Adipocyte (in vitro differentiated cells): ENCODE measurements around the gene SOD3.
A peak's percentile ranks its signal among the peaks of the same experiment; 100 is the strongest.

Experiments used
- DNase-seq: peaks from one replicate; pipeline ENCODE4 v3.0.0-alpha.2; 2015; ENCODE audit warnings: low read depth
- H3K27me3 ChIP-seq: replicated peaks from 2 replicates; pipeline ENCODE4 v1.7.0; 2013; ENCODE audit warnings: mild to moderate bottlenecking, low read length, moderate library complexity; ENCODE audit not compliant: control insufficient read depth, insufficient read depth
- H3K36me3 ChIP-seq: 2 replicates; pipeline ENCODE4 v1.7.0; 2013; ENCODE audit warnings: low read length, mild to moderate bottlenecking, moderate library complexity; ENCODE audit not compliant: control insufficient read depth, insufficient read depth, severe bottlenecking
- H3K4me1 ChIP-seq: 2 replicates; pipeline ENCODE4 v1.7.0; 2013; ENCODE audit warnings: mild to moderate bottlenecking, low read length, moderate library complexity; ENCODE audit not compliant: control insufficient read depth, insufficient read depth
- H3K4me3 ChIP-seq: 2 replicates; pipeline ENCODE4 v1.7.0; 2013; ENCODE audit warnings: mild to moderate bottlenecking, low read length, moderate library complexity
- H3K9ac ChIP-seq: 2 replicates; pipeline ENCODE4 v1.7.0; 2013; ENCODE audit warnings: mild to moderate bottlenecking, low read length, moderate library complexity
- H3K9me3 ChIP-seq: 2 replicates; pipeline ENCODE4 v1.7.0; 2013; ENCODE audit warnings: mild to moderate bottlenecking, low read length, moderate library complexity; ENCODE audit not compliant: control insufficient read depth

The SOD3 gene

GRCh38 chr4:24849351-24849750, 54.0 kb downstream of the SOD3 start:
- no peaks in the 10 kb centered on the region for H3K9me3 ChIP-seq
- no peaks in the 10 kb centered on the region for H3K36me3 ChIP-seq
- H3K27me3 ChIP-seq, result no peaks in the 10 kb centered on the region
- peak overlapping the region; percentile 32 for H3K9ac ChIP-seq
- H3K4me3 ChIP-seq, result no peak overlapping the region
- DNase-seq, result no peak
- H3K4me1 ChIP-seq, result peaks cover 43% of the 10 kb centered on the region

GRCh38 chr4:24849756-24850155, 54.4 kb downstream of the SOD3 start:
- H3K36me3 ChIP-seq, result no peaks in the 10 kb centered on the region
- no peaks in the 10 kb centered on the region for H3K27me3 ChIP-seq

More at GRCh38 chr4:24849756-24850155, 54.4 kb downstream of the SOD3 start:
- H3K9ac ChIP-seq, result peak overlapping the region; percentile 32
- H3K9me3 ChIP-seq, result no peaks in the 10 kb centered on the region
- DNase-seq, result peak; percentile 22
- H3K4me1 ChIP-seq, result peaks cover 43% of the 10 kb centered on the region
- H3K4me3 ChIP-seq, result no peak overlapping the region
